DOHH2 (cell line): ENCODE data around the gene IREB2.

Experiments used
- EZH2phosphoT487 ChIP-seq: fragments of 200-600 bp; sonication (generic); IDR thresholded peaks from 2 replicates; pipeline ENCODE4 v1.6.1; 2017; ENCODE audit warnings: borderline replicate concordance, mild to moderate bottlenecking, antibody characterized with exemption, low read length, moderate library complexity, mixed read lengths
- TF ChIP-seq, protein P1 (sequence below): fragments of 200-600 bp; sonication (generic); IDR thresholded peaks from one replicate; pipeline ENCODE4 v1.5.1; 2014; ENCODE audit warnings: antibody characterized with exemption, mild to moderate bottlenecking, low read depth, low read length; ENCODE audit not compliant: poor library complexity, severe bottlenecking

DNA sequence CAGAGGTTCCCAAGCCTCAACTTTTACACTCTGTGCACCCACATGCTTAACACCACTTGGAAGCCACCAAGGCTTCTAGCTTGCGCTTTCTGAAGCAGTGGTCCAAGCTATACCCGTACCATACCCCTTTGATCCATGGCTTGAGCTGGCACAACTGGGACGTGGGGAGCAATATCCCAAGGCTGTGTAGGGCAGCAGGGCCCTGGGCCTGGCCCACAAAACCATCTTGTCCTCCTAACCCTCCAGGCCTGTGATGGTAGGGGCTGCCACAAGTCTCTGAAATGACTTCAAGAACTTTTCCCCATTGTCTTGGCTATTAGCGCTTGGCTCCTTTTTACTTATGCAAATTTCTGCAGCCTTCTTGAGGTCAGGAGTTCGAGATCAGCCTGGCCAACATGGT lies 86.2 kb downstream of the IREB2 start:
- TF ChIP-seq, protein P1, sequence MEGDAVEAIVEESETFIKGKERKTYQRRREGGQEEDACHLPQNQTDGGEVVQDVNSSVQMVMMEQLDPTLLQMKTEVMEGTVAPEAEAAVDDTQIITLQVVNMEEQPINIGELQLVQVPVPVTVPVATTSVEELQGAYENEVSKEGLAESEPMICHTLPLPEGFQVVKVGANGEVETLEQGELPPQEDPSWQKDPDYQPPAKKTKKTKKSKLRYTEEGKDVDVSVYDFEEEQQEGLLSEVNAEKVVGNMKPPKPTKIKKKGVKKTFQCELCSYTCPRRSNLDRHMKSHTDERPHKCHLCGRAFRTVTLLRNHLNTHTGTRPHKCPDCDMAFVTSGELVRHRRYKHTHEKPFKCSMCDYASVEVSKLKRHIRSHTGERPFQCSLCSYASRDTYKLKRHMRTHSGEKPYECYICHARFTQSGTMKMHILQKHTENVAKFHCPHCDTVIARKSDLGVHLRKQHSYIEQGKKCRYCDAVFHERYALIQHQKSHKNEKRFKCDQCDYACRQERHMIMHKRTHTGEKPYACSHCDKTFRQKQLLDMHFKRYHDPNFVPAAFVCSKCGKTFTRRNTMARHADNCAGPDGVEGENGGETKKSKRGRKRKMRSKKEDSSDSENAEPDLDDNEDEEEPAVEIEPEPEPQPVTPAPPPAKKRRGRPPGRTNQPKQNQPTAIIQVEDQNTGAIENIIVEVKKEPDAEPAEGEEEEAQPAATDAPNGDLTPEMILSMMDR: no peak
- TF ChIP-seq EZH2phosphoT487: no peak
